Astrocyte of the spinal cord (primary cell): ENCODE data around the gene DVL1.
A peak's percentile ranks its signal among the peaks of the same experiment; 100 is the strongest.

ENCODE experiments used
- DNase-seq: peaks from one replicate; pipeline ENCODE4 v3.0.0; 2011; ENCODE audit warnings: low read depth, low spot score
- H3K4me3 ChIP-seq: 2 replicates; pipeline ENCODE4 v1.5.1; 2011; ENCODE audit warnings: low read depth, mild to moderate bottlenecking, low read length, moderate library complexity
- in situ Hi-C: cut with HindIII; loops from 2 replicates; pipeline ENCODE4 v1.10.0; 2017; ENCODE audit warnings: low sequenced_read_pairs
- TF ChIP-seq, protein P1 (sequence below): IDR thresholded peaks from 2 replicates; pipeline ENCODE4 v1.5.1; 2012; ENCODE audit warnings: low read depth, mild to moderate bottlenecking, low read length, inconsistent platforms

DVL1 gene

GRCh38 chr1:1304331-1305299, 44.6 kb downstream of the DVL1 start:
- DNase-seq, result peak; percentile 67
- in situ Hi-C loops, result no loop called here
- H3K4me3 ChIP-seq, result peak overlapping the region; percentile 13
- TF ChIP-seq, protein P1, sequence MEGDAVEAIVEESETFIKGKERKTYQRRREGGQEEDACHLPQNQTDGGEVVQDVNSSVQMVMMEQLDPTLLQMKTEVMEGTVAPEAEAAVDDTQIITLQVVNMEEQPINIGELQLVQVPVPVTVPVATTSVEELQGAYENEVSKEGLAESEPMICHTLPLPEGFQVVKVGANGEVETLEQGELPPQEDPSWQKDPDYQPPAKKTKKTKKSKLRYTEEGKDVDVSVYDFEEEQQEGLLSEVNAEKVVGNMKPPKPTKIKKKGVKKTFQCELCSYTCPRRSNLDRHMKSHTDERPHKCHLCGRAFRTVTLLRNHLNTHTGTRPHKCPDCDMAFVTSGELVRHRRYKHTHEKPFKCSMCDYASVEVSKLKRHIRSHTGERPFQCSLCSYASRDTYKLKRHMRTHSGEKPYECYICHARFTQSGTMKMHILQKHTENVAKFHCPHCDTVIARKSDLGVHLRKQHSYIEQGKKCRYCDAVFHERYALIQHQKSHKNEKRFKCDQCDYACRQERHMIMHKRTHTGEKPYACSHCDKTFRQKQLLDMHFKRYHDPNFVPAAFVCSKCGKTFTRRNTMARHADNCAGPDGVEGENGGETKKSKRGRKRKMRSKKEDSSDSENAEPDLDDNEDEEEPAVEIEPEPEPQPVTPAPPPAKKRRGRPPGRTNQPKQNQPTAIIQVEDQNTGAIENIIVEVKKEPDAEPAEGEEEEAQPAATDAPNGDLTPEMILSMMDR, result no peak

GRCh38 chr1:1303736-1304135, 45.5 kb downstream of the DVL1 start:
- TF ChIP-seq, protein P1, result no peak
- H3K4me3 ChIP-seq, result no peak overlapping the region
- in situ Hi-C loops, result no loop called here
- no peak for DNase-seq

DNA sequence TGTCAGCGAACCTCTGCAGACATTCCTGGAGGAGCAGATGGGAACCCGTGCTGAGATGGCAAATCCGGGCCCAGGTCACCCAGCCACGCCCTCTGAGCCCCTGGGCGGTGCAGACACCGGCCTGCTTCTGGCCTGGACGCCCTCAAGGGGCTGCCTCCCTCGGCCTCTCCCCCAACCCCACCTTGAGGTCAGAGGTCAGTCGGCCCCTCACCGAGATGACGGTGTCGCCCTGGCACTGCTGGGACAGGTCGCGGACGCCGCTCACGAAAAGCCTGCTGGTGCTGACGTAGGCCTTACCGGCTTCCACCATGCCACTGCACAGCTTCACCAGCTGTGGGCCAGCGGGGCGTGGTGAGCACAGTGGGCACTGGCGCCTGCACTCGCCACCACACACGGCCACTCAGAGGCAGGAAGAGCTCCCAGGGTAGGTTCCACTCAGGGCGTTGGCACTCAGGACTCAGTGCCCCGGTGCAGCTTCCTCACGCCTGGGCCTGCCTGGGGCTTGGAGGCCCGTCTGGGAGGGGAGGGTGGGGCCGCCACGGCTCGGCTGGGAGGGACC, 46.2 kb downstream of the DVL1 start:
- in situ Hi-C loops, result no loop called here
- DNase-seq, result no peak
- TF ChIP-seq, protein P1, result no peak
- no peak overlapping the region for H3K4me3 ChIP-seq

- in situ Hi-C loops, result no loop called here
Measured at GRCh38 chr1:1302006-1302430, 47.2 kb downstream of the DVL1 start.

DNA sequence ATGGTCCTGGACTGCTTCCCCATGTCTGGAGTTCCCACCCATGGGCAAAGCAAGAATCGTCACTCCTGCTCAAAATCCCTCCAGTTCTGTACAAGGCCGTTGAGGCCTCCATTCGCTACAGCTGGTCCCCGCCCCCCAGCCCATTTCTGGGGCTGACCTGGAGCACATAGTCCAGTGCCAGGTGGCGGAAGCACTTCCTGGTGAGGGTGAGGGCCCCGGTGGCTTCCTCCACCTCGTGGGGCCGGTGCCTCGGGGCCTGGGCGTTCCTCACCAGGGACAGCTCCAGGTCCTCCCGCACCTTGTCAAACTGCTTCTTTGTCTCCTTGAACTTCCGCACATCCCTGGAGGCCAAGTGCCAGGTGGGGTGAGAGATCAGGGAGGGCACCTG, 48.9 kb downstream of the DVL1 start:
- no peak for DNase-seq
- in situ Hi-C loops, result no loop called here
- no peak overlapping the region for H3K4me3 ChIP-seq
- TF ChIP-seq, protein P1, result no peak

More at GRCh38 chr1:1302006-1302430, 47.2 kb downstream of the DVL1 start:
- TF ChIP-seq, protein P1, result peak; percentile 60
- no peak for DNase-seq
- no peak overlapping the region for H3K4me3 ChIP-seq

GRCh38 chr1:1299686-1300351, 49.4 kb downstream of the DVL1 start:
- no peak for DNase-seq
- TF ChIP-seq, protein P1, result peak; percentile 44

More at GRCh38 chr1:1299686-1300351, 49.4 kb downstream of the DVL1 start:
- no peak overlapping the region for H3K4me3 ChIP-seq
- in situ Hi-C loops, result no loop called here
